GM18507 (cell line): ENCODE data around the gene RAB7B.

Source experiments
- DNase-seq: peaks from one replicate; pipeline ENCODE4 v3.0.0; 2011; ENCODE audit warnings: low read depth; ENCODE audit not compliant: insufficient read length; ENCODE audit errors: extremely low spot score
- FAIRE-seq: peaks from 2 replicates; lab custom pipeline; 2011; peaks lifted over from hg19 to GRCh38; lab: Jason Lieb, UNC

The RAB7B gene

GRCh38 chr1:206025283-206025820, 22.2 kb upstream of the RAB7B start:
- FAIRE-seq (no peak), DNase-seq (no peak)

GRCh38 chr1:206023695-206024094, 20.5 kb upstream of the RAB7B start, which contains the start of gene CTSE:
TSS of gene CTSE (minus strand) at chr1:206023895. CDS start at chr1:206023791, 104 bp downstream.
- no peak for DNase-seq
- no peak for FAIRE-seq

DNA sequence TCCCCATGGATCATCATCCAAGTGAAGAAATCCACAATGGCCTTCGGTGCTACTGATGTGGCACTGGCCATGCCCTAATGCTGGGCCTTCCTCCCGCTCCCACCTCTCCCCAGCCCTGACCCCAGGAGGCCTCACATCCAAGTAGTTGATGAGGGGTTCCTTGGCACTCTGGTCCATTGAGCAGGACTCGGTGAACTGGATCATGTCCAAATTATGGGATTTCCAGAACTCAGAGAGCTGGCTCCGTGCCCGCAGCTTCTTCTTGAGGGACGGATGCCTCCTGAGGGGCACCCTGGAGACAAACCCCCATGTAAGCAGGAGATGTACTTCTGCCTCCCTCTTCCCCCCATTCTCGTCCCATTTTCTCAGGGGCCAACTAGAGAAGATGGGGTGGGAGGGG, 19.6 kb upstream of the RAB7B start:
- FAIRE-seq = no peak

GRCh38 chr1:206021626-206022365, 18.6 kb upstream of the RAB7B start:
- FAIRE-seq (no peak), DNase-seq (no peak)

More for the DNA sequence above, 19.6 kb upstream of the RAB7B start:
- DNase-seq = no peak

GRCh38 chr1:206021008-206021625, 17.9 kb upstream of the RAB7B start:
- DNase-seq (no peak), FAIRE-seq (no peak)

DNA sequence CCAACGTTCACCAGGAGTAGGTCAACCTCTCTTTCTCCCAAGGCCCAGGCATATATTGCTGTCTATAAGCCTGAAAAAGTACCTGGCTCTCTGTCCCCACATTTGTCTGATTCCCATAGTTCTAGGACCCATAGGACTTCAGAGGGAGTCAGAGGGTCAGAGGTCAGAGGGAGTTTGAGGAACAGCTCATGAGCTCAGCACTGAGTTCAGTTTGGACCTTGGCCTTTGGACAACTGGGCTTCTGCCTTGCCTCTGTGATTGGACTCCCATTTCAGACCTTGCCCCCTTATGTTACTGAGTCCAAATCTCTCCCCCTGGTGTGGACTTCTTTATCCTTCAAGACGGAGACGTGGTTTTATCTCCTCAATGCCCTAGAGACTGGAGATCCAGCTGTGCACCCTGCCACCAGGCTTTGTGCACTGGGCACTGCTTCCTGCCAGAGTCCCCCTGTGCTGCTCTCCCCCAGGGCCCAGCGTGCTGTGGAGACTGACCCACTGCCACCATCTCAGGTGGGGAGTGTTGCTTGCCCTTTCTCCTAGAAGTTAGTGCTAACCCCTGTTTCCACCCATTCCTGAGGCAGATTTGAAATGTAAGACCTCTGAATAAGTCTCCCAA, 17.3 kb upstream of the RAB7B start:
- DNase-seq = no peak
- FAIRE-seq = no peak

GRCh38 chr1:206015071-206015470, 11.9 kb upstream of the RAB7B start:
- DNase-seq (no peak), FAIRE-seq (no peak)

- DNase-seq (no peak), FAIRE-seq (no peak)
Measured at GRCh38 chr1:206014601-206015000, 11.4 kb upstream of the RAB7B start.

- FAIRE-seq (no peak), DNase-seq (no peak)
Measured at GRCh38 chr1:206013026-206013795, 10.0 kb upstream of the RAB7B start.

GRCh38 chr1:206012086-206012859, 9.1 kb upstream of the RAB7B start:
- DNase-seq = peak; percentile 44
- FAIRE-seq = peak; percentile 81

DNA sequence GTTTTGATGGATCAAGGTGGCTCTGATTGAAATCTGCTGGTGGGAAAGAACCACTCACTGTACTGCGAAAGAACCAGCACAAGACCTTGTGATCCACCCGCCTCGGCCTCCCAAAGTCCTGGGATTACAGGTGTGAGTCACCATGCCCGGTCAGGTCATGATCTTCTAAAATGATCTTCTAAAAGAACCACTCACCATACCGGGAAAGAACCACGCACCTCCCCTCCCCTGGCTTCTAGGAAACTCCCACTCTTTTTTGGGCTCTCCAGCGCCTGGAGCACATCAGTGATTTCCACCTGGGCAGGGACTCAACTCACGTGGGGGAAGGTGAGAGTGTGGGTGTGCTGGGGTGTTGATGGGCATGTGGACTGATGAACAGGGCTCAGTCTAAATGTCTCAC, 7.9 kb upstream of the RAB7B start:
- FAIRE-seq (no peak), DNase-seq (no peak)

- DNase-seq = no peak
- no peak for FAIRE-seq
Measured at GRCh38 chr1:206010060-206010459, 6.9 kb upstream of the RAB7B start.

- DNase-seq (no peak), FAIRE-seq (no peak)
Measured at GRCh38 chr1:206006946-206007345, 3.8 kb upstream of the RAB7B start.

DNA sequence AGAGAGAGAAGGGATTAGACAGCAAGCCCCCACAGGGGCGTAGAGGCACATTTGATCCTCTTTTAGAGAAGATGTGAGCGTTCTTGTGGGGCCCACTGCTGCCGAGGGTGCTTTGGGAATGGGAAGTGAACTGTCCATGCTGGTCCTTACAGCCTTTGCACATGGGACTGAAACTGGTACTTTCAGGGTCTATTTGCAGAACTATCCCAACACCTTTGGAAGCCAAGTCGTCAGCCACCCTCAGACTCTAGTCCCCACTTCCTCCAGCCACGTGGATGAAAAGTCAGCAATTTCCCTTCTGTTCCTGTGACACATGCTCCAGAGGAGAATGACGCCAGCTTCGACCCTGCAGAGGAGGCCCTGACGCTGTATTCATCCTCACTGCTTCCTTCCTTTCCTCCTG, 2.6 kb upstream of the RAB7B start:
- FAIRE-seq (no peak), DNase-seq (no peak)

DNA sequence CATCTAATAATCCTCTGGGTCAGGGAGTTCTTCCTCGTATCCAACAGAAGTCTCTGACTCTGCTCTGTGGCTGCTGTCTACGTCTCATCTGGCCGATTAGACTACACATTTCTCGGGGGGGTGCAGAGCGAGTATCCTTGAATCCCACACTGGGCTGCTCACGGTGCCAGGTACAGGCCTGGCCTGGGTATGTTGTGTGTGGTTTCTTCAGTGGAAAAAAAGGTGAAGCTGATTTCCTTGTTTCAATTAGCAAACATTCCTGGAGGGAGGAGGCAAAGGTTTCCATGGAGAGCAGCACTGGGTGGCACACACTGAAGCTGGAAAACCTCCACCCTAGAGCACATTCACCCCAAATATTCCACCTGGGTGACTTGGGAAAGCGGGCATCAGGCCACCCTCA, 2.0 kb upstream of the RAB7B start:
- FAIRE-seq = no peak
- no peak for DNase-seq

- no peak for DNase-seq
- no peak for FAIRE-seq
Measured at GRCh38 chr1:206004826-206005225, 1.6 kb upstream of the RAB7B start.

DNA sequence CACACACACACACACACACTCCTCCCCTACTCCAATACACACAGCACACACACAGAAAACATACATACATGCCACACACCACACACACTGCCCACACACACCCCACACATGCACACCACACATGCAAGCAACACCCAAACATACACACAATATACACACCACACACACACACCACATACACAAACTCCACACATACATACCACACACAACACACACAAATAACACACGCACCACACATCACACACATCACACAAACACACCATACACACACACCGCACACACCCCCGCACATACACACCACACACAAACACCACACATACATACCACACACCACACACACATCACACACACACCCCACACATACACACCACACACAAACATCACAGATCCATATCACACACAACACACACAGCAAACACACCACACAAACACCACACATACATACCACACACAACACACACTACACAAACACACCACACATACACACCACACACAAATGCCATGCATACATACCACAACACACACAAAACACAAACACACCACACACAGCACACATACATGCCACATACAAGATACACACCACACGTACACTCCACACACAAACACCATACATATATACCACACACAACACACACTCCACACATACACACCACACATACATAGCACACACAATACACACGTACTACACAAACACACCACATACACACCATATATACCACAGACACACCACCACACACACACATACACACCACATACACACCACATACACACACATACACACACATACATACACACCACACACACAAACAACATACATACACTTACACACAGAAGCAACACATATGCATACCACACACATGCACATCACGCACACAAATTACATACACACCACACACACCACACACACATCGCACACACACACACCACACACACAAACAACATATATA, 932 bp upstream of the RAB7B start:
- no peak for DNase-seq
- no peak for FAIRE-seq

DNA sequence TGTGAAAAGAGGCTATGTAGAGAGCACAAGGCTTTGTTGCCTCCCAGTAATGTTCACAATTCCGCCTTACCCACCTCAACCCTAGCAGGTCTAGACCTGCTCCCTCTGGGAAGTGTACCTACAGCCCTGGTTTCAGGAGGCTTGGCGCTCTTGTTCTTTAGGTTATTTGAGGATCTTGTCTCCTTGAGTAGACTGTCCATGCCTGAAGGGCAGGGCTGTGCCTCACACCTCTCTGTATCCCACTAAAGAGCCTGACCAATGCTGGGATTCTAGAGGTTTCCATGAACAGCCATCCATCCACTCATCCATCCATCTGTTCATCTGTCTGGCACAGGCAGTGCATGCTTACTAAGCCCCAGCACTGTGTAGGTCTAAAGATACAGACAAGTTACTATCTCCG, 1.0 kb downstream of the RAB7B start:
- no peak for FAIRE-seq

More for the DNA sequence above, 1.0 kb downstream of the RAB7B start:
- no peak for DNase-seq
